HEK293 (cell line): ENCODE measurements around the gene CCT8.

Source experiments
- ATF2 ChIP-seq: fragments of 450-650 bp; formaldehyde crosslinking; IDR thresholded peaks from 2 replicates; pipeline ENCODE4 v1.5.1; 2016; ENCODE audit warnings: missing biosample characterization, missing genetic modification characterization, low read depth
- BCL11A ChIP-seq: fragments of 450-650 bp; formaldehyde crosslinking; IDR thresholded peaks from 2 replicates; pipeline ENCODE4 v1.5.1; 2016; ENCODE audit warnings: low read depth, missing biosample characterization, missing genetic modification characterization
- GLI4 ChIP-seq: fragments of 450-650 bp; formaldehyde crosslinking; IDR thresholded peaks from 2 replicates; pipeline ENCODE4 v1.5.1; 2016; ENCODE audit warnings: missing biosample characterization, missing genetic modification characterization
- KLF17 ChIP-seq: fragments of 450-650 bp; formaldehyde crosslinking; IDR thresholded peaks from 2 replicates; pipeline ENCODE4 v1.5.1; 2016; ENCODE audit warnings: missing biosample characterization, missing genetic modification characterization
- MYNN ChIP-seq: fragments of 450-650 bp; formaldehyde crosslinking; IDR thresholded peaks from 2 replicates; pipeline ENCODE4 v1.5.1; 2016; ENCODE audit warnings: missing biosample characterization, missing genetic modification characterization, borderline replicate concordance
- PRDM1 ChIP-seq: fragments of 450-650 bp; formaldehyde crosslinking; IDR thresholded peaks from 2 replicates; pipeline ENCODE4; 2016; ENCODE audit warnings: missing biosample characterization, missing genetic modification characterization
- PRDM10 ChIP-seq: fragments of 450-650 bp; formaldehyde crosslinking; IDR thresholded peaks from 2 replicates; pipeline ENCODE4 v1.5.1; 2016; ENCODE audit warnings: missing biosample characterization, missing genetic modification characterization
- SP2 ChIP-seq: fragments of 450-650 bp; formaldehyde crosslinking; IDR thresholded peaks from 2 replicates; pipeline ENCODE4 v1.5.1; 2016; ENCODE audit warnings: missing biosample characterization, missing genetic modification characterization
- ZBTB11 ChIP-seq: fragments of 450-650 bp; formaldehyde crosslinking; conservative IDR thresholded peaks from 2 replicates; pipeline ENCODE4 v1.5.1; 2016; ENCODE audit warnings: low read depth, missing biosample characterization, missing genetic modification characterization
- ZFHX2 ChIP-seq: fragments of 450-650 bp; formaldehyde crosslinking; conservative IDR thresholded peaks from 2 replicates; pipeline ENCODE4 v1.5.1; 2016; ENCODE audit warnings: missing biosample characterization, missing genetic modification characterization
- ZFP41 ChIP-seq: fragments of 450-650 bp; formaldehyde crosslinking; IDR thresholded peaks from 2 replicates; pipeline ENCODE4 v1.5.1; 2016; ENCODE audit warnings: missing biosample characterization, missing genetic modification characterization, borderline replicate concordance
- ZNF2 ChIP-seq: fragments of 450-650 bp; formaldehyde crosslinking; IDR thresholded peaks from 2 replicates; pipeline ENCODE4 v1.5.1; 2016; ENCODE audit warnings: missing biosample characterization, missing genetic modification characterization
- ZNF221 ChIP-seq: fragments of 450-650 bp; formaldehyde crosslinking; IDR thresholded peaks from 2 replicates; pipeline ENCODE4 v1.5.1; 2017; ENCODE audit warnings: missing biosample characterization, missing genetic modification characterization, borderline replicate concordance
- ZNF292 ChIP-seq: fragments of 450-650 bp; formaldehyde crosslinking; IDR thresholded peaks from 2 replicates; pipeline ENCODE4 v1.5.1; 2016; ENCODE audit warnings: low read depth, missing biosample characterization, missing genetic modification characterization, borderline replicate concordance
- ZNF362 ChIP-seq: fragments of 450-650 bp; formaldehyde crosslinking; IDR thresholded peaks from 2 replicates; pipeline ENCODE4 v1.5.1; 2016; ENCODE audit warnings: missing biosample characterization, missing genetic modification characterization
- ZNF391 ChIP-seq: fragments of 450-650 bp; formaldehyde crosslinking; IDR thresholded peaks from 2 replicates; pipeline ENCODE4 v1.5.1; 2016; ENCODE audit warnings: low read depth, missing biosample characterization, missing genetic modification characterization, borderline replicate concordance
- ZNF416 ChIP-seq: fragments of 450-650 bp; formaldehyde crosslinking; IDR thresholded peaks from 2 replicates; pipeline ENCODE4 v1.5.1; 2016; ENCODE audit warnings: missing biosample characterization, missing genetic modification characterization
- ZNF426 ChIP-seq: fragments of 450-650 bp; formaldehyde crosslinking; IDR thresholded peaks from 2 replicates; pipeline ENCODE4 v1.5.1; 2017; ENCODE audit warnings: missing biosample characterization, missing genetic modification characterization, mild to moderate bottlenecking, inconsistent platforms, moderate library complexity
- ZNF560 ChIP-seq: fragments of 450-650 bp; formaldehyde crosslinking; IDR thresholded peaks from 2 replicates; pipeline ENCODE4 v1.5.1; 2017; ENCODE audit warnings: missing biosample characterization, missing genetic modification characterization, borderline replicate concordance
- ZNF610 ChIP-seq: fragments of 450-650 bp; formaldehyde crosslinking; IDR thresholded peaks from 2 replicates; pipeline ENCODE4 v1.5.1; 2016; ENCODE audit warnings: missing biosample characterization, missing genetic modification characterization, borderline replicate concordance
- ZNF639 ChIP-seq: fragments of 450-650 bp; formaldehyde crosslinking; IDR thresholded peaks from 2 replicates; pipeline ENCODE4 v1.5.1; 2016; ENCODE audit warnings: missing biosample characterization, missing genetic modification characterization
- ZNF654 ChIP-seq: fragments of 450-650 bp; formaldehyde crosslinking; IDR thresholded peaks from 2 replicates; pipeline ENCODE4 v1.5.1; 2016; ENCODE audit warnings: low read depth, missing biosample characterization, missing genetic modification characterization
- ZNF76 ChIP-seq: fragments of 450-650 bp; formaldehyde crosslinking; IDR thresholded peaks from 2 replicates; pipeline ENCODE4; 2016; ENCODE audit warnings: low read depth, missing biosample characterization, missing genetic modification characterization, borderline replicate concordance
- ZNF768 ChIP-seq: fragments of 450-650 bp; formaldehyde crosslinking; IDR thresholded peaks from 2 replicates; pipeline ENCODE4 v1.5.1; 2018; ENCODE audit warnings: missing biosample characterization, mild to moderate bottlenecking, missing genetic modification characterization
- ZSCAN18 ChIP-seq: fragments of 450-650 bp; formaldehyde crosslinking; IDR thresholded peaks from 2 replicates; pipeline ENCODE4 v1.5.1; 2016; ENCODE audit warnings: missing biosample characterization, missing genetic modification characterization

Gene CCT8

GRCh38 chr21:29075706-29076466, 2.4 kb upstream of the CCT8 start (continued):
- TF ChIP-seq BCL11A (tag by site-specific recombination) (0 out of 2 replicates have a peak, but pooled peaks have one; percentile 61), PRDM1 (tag by site-specific recombination) (peak; percentile 94), ATF2 (tag by site-specific recombination) (peak; percentile 41), ZNF639 (tag by site-specific recombination) (peak; percentile 93), PRDM10 (0 out of 2 replicates have a peak, but pooled peaks have one; percentile 14), SP2 (peak; percentile 55), KLF17 (tag by site-specific recombination) (no peak), ZNF292 (tag by site-specific recombination) (no peak), ZBTB11 (no peak), ZNF654 (no peak), ZNF426 (no peak), ZSCAN18 (tag by site-specific recombination) (no peak), ZNF362 (tag by site-specific recombination) (no peak), ZNF76 (tag by site-specific recombination) (no peak; the same call in 1 of the 2 replicates), ZFP41 (tag by site-specific recombination) (no peak), ZNF221 (tag by site-specific recombination) (no peak), ZNF416 (no peak), ZNF2 (tag by site-specific recombination) (no peak), ZNF768 (tag by site-specific recombination) (no peak), ZFHX2 (tag by site-specific recombination) (no peak), GLI4 (tag by site-specific recombination) (no peak), ZNF391 (tag by site-specific recombination) (no peak), MYNN (tag by site-specific recombination) (no peak), ZNF560 (tag by site-specific recombination) (no peak), ZNF610 (tag by site-specific recombination) (no peak)
